Sigmoid colon (tissue), 7 donors: ENCODE measurements around the gene RCN2. TPM values are rescaled to one million over a fixed set of nuclear protein-coding genes. Genes with fewer than 3 reads are reported as not detected.
A peak's percentile ranks its signal among the peaks of the same experiment; 100 is the strongest.

Experiments
- DNase-seq: peaks from one replicate; pipeline ENCODE4 v3.0.0-alpha.2; 2019
- H3K27ac ChIP-seq, 4 donors: fragments of 200-600 bp; sonication (generic); one replicate each; pipeline ENCODE4 v1.5.1; 2016 to 2019; ENCODE audit warnings: mild to moderate bottlenecking in 1 of 4
- H3K27me3 ChIP-seq, 3 donors: fragments of 200-600 bp; sonication (generic); one replicate each; pipeline ENCODE4 v1.5.1; 2019; ENCODE audit warnings: mild to moderate bottlenecking in 1 of 3
- H3K36me3 ChIP-seq, 4 donors: fragments of 200-600 bp; sonication (generic); one replicate each; pipeline ENCODE4 v1.5.1; 2016 to 2019
- H3K4me1 ChIP-seq, 4 donors: fragments of 200-600 bp; sonication (generic); one replicate each; pipeline ENCODE4 v1.5.1; 2017 to 2019
- H3K4me3 ChIP-seq, 4 donors: fragments of 200-600 bp; sonication (generic); one replicate each; pipeline ENCODE4 v1.5.1; 2017 to 2019; ENCODE audit warnings: mild to moderate bottlenecking in 2 of 4, moderate library complexity in 1 of 4
- H3K9me3 ChIP-seq, 4 donors: fragments of 200-600 bp in 3 of 4; sonication (generic) in 3 of 4; one replicate each; pipeline versions ENCODE4 v1.5.1 to v1.6.1; 2013 to 2019
- CTCF ChIP-seq, 4 experiments: fragments of 450-650 bp in 3 of 4; fragments of 200-600 bp in 1 of 4; IDR thresholded peaks; one replicate each; pipeline ENCODE4 v1.5.1; 2016 to 2019; ENCODE audit warnings: antibody characterized with exemption in 4 of 4, mild to moderate bottlenecking in 3 of 4, moderate library complexity in 2 of 4
- EP300 ChIP-seq, 4 donors: sonication (generic); formaldehyde crosslinking; IDR thresholded peaks; one replicate each; pipeline ENCODE4 v1.6.1; 2017; ENCODE audit warnings: antibody characterized with exemption in 4 of 4
- POLR2A ChIP-seq, 2 donors: fragments of 450-650 bp; IDR thresholded peaks; one replicate each; pipeline ENCODE4 v1.6.1; 2016; ENCODE audit warnings: antibody characterized with exemption in 2 of 2, mild to moderate bottlenecking in 2 of 2, moderate library complexity in 2 of 2
- POLR2AphosphoS5 ChIP-seq, 4 donors: sonication (generic); formaldehyde crosslinking; IDR thresholded peaks; one replicate each; pipeline ENCODE4 v1.6.1; 2017; ENCODE audit warnings: antibody characterized with exemption in 4 of 4
- WGBS, 2 donors: extraction: QIAGEN DNeasy Blood & Tissue Kit; methylation state at CpG; one replicate each; pipeline ENCODE4 v1.1.7; 2013; 5-methylcytosine and 5-hydroxymethylcytosine counted together
- intact Hi-C: fragments of 100-400 bp; cut with DNase I; formaldehyde crosslinking; loops from one replicate; pipeline ENCODE4 v1.15.1; 2023
- polyA plus RNA-seq, 3 donors: library from polyadenylated mRNA; stranded (reverse); fragments of 200-250 nt; gene quantifications; one replicate each; pipeline ENCODE4 v1.2.3, GENCODE V29; 2013
- total RNA-seq, 4 donors: library from RNA; depleted of rRNA; stranded (reverse); fragments of >200 nt; gene quantifications; one replicate each; pipeline ENCODE4 v1.1.0, GENCODE V29; 2016
- donor health status: healthy with polysubstance abuse.
- donor health status: Bipolar disorder and iron deficiency.
- donor health status: healthy.

Gene RCN2
- total and polyA plus RNA-seq, 7 donors = 12.3 to 62.8 (median 45.5) TPM

DNA sequence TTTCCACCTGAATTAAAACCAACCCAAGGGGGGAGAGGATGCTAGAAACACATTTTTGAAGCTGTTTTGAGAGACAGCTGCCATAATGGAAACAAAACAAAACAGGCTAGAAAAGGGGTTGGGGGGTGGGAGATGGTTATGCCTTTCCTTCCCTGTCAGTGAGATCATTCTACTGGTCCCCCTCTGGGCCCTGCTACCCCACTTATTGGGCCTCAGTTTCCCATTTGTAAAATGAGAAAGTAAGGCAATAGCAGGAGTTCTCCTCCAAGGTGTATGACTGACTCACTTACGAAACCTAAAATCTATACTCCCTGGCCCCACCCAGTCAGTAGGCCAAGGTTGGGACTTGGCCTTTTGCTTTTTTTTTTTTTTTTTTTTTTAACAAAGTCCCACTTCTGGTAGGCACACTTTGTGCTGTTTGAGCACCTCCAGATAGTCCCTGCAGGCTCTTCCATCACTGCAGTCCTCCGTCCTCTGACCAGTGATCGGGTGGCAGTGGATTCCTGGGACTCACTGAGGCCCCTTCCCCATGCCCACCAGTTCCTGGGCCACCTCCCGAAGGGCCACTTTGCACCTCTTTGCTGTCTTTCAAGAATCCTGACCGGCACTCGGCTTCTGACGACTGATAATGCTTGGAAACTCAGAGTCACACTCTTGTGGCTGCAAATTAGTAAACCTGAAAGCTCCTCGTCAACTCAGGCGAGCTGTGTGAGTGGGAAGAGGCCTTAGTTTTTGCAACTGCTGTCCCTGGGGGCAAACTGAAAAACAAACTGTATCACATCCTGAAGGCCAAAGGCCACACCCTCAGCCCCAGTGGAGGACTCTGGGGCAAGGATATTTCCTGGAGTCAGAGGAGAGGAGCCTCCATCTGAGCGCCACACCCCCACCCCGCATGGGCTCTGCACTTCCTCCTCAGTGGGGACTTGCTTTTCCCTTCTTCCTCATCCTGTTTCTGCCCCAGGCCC is 56.6 kb downstream of the RCN2 start:
- H3K36me3 ChIP-seq = no peaks in the 10 kb centered on the region
- TF ChIP-seq POLR2A (IDR thresholded peaks at IDR 0.05) = no peak
- no peak for TF ChIP-seq EP300 (IDR thresholded peaks at IDR 0.05)
- TF ChIP-seq CTCF (IDR thresholded peaks at IDR 0.05) = no peak
- TF ChIP-seq POLR2AphosphoS5 (IDR thresholded peaks at IDR 0.05) = peak in 1 of 4 donors; percentile 14
- peaks cover 0 to 9% (median 0%) of the 10 kb centered on the region in 4 donors for H3K4me1 ChIP-seq
- peak overlapping the region; percentile 2 to 32 (median 22) for H3K27ac ChIP-seq
- 62 to 70% methylated on average over 11 of the region's 11 CpGs for WGBS, 2 donors
- intact Hi-C loops = no loop called here
- no peaks in the 10 kb centered on the region for H3K27me3 ChIP-seq
- DNase-seq = peak; percentile 80
- H3K9me3 ChIP-seq = no peaks in the 10 kb centered on the region
- no peak overlapping the region for H3K4me3 ChIP-seq

DNA sequence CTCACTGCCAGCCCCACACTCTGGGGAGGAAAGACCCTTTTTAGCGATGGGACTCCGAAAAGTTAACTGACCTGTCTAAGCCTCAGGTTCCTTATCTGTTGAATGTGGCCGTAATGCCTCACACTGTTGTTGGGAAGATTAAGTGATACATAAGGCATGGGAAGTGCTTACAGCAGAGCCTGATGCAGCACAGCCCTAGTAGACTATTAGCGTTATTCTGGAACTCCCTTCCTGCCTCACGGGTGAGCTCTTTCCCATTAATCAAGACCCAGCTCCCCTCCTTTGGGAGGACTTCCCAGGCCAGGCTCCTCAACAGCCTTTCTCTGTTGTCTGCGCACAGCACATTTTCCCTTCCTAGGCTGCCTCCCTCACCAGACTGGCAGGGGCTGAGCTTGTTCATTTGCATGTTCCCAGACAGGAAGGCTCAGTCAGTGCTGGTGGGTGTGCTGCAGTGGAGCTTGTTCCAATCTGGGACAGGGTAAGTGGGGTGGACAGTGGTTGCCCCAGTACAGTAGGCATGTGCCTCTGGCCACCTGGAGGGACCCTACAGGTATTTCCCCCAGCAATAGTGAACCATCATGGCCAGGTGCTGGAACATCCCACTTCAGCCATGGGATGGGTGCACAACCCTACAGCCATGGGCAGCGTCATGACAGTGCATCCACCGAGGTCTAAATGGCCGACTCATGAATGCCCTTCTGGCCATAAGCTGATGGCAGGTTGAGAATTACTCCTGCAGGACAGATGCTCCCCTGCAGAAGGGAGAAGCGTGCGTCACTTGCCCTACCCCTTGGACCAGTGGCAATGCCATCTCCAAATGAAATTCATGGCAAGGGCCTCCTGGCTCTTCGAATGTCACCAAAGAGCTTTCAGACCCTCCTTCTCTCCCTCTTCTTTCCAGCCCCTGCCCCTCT is 57.6 kb downstream of the RCN2 start:
- Histone ChIP-seq H3K36me3 (no peaks in the 10 kb centered on the region), H3K4me1 (peaks cover 0 to 9% (median 0%) of the 10 kb centered on the region in 4 donors), H3K9me3 (no peaks in the 10 kb centered on the region), H3K27ac (peak overlapping the region in 3 of 4 donors; percentile 2 to 32 (median 24)), H3K27me3 (no peaks in the 10 kb centered on the region), H3K4me3 (no peak overlapping the region)
- WGBS, 2 donors = 83 to 92% methylated on average over 12 of the region's 12 CpGs
- DNase-seq = peak; percentile 59
- TF ChIP-seq CTCF (IDR thresholded peaks at IDR 0.05) = no peak
- TF ChIP-seq EP300 (IDR thresholded peaks at IDR 0.05) = no peak
- no peak for TF ChIP-seq POLR2AphosphoS5 (IDR thresholded peaks at IDR 0.05)
- intact Hi-C loops = no loop called here

GRCh38 chr15:76991048-76991447 is 59.5 kb downstream of the RCN2 start:
- Histone ChIP-seq H3K9me3 (no peaks in the 10 kb centered on the region), H3K4me3 (no peak overlapping the region), H3K27me3 (no peaks in the 10 kb centered on the region), H3K36me3 (no peaks in the 10 kb centered on the region), H3K4me1 (peaks cover 0 to 18% (median 7%) of the 10 kb centered on the region in 4 donors), H3K27ac (no peak overlapping the region)
- intact Hi-C loops = no loop called here
- peak; percentile 70 for DNase-seq
- TF ChIP-seq POLR2AphosphoS5 (IDR thresholded peaks at IDR 0.05) (no peak), POLR2A (IDR thresholded peaks at IDR 0.05) (no peak), CTCF (IDR thresholded peaks at IDR 0.05) (no peak), EP300 (IDR thresholded peaks at IDR 0.05) (no peak)
- WGBS, 2 donors = 90 to 92% methylated on average over 7 of the region's 7 CpGs

DNA sequence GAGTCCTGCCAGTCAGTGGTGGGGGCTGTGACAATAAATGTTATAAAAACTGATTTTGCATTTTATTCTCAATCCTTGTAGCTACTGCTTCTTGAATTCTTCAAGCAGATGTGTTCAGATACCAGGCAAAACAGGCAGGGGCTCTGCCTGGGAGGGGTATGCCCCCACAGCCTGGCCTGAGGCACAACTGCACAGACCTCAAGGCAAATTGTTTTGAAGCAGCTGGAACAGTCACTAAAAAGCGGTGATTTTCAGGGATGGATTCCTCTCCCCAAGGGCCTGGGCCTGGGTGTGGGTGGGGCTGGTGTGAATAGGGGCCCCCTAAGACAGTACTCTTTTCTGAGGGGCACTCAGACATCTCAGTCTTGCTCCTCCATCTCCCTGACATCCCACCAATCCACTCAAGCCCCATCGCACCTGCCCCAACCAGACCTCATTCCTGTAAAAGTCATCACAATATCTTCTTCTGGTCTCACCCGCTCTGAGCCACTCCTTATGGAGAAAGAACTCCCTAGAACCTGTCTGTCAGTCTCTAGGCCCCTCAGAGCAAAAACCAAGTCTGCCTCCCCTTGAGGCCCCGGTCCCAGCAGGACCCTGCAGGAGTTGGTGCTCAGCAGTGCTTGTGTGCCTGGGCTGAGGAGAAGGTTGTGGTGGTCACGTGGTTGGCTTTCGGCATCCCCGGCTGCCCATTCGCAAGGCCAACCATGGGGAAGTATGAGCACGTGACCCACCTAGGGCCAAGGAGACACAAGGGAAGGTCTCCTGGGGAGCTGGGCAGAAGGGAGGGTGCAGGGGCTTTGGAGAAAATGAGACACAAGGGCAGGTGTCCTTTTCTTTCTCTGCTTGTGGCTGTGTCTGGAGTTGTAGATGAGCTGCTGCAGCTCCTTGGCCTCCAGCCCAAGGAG is 60.4 kb downstream of the RCN2 start:
- intact Hi-C loops = no loop called here
- 90 to 96% methylated on average over 9 of the region's 9 CpGs for WGBS, 2 donors
- no peak for TF ChIP-seq EP300 (IDR thresholded peaks at IDR 0.05)
- no peak for TF ChIP-seq POLR2A (IDR thresholded peaks at IDR 0.05)
- no peak for TF ChIP-seq CTCF (IDR thresholded peaks at IDR 0.05)
- no peak for TF ChIP-seq POLR2AphosphoS5 (IDR thresholded peaks at IDR 0.05)
- peak; percentile 73 for DNase-seq
- no peaks in the 10 kb centered on the region for H3K36me3 ChIP-seq
- H3K27me3 ChIP-seq = no peaks in the 10 kb centered on the region
- no peaks in the 10 kb centered on the region for H3K9me3 ChIP-seq
- no peak overlapping the region for H3K27ac ChIP-seq
- no peak overlapping the region for H3K4me3 ChIP-seq
- peaks cover 0 to 27% (median 12%) of the 10 kb centered on the region in 4 donors for H3K4me1 ChIP-seq
